Calu3 (cell line): Measurements from ENCODE around the gene ITPKA. TPM values are rescaled to one million over a fixed set of nuclear protein-coding genes. Genes with fewer than 3 reads are reported as not detected.

ENCODE experiments used
- BruUV-seq: library from RNA; stranded (reverse); fragments of 400-500 nt; replicated peaks from 2 replicates; lab custom pipeline; 2021; lab: Mats Ljungman, UMichigan
- CTCF ChIA-PET: fragments of 300-600 bp; sonication (Branson Sonifier 250); formaldehyde crosslinking; loops from one replicate; lab custom pipeline; 2022; ENCODE audit warnings: antibody characterized with exemption; lab: Charles Lee
- DNase-seq: peaks from one replicate; pipeline ENCODE4 v3.0.0; 2022
- H3K27ac Mint-ChIP-seq: one replicate; pipeline ENCODE4 v1.8.0; 2022; ENCODE audit warnings: mixed read lengths; ENCODE audit not compliant: unreplicated experiment
- H3K27me3 Mint-ChIP-seq: one replicate; pipeline ENCODE4 v1.8.0; 2022; ENCODE audit warnings: mixed read lengths; ENCODE audit not compliant: unreplicated experiment
- H3K36me3 Mint-ChIP-seq: one replicate; pipeline ENCODE4 v1.8.0; 2022; ENCODE audit warnings: mild to moderate bottlenecking, moderate library complexity, mixed read lengths; ENCODE audit not compliant: insufficient read depth, unreplicated experiment
- H3K4me1 Mint-ChIP-seq: one replicate; pipeline ENCODE4 v1.8.0; 2022; ENCODE audit warnings: mild to moderate bottlenecking, low read depth, mixed read lengths; ENCODE audit not compliant: unreplicated experiment
- H3K4me3 Mint-ChIP-seq: one replicate; pipeline ENCODE4 v1.8.0; 2022; ENCODE audit warnings: mild to moderate bottlenecking, low read depth, moderate library complexity, mixed read lengths; ENCODE audit not compliant: unreplicated experiment
- H3K9me3 Mint-ChIP-seq: one replicate; pipeline ENCODE4 v1.8.0; 2022; ENCODE audit warnings: low read depth, mixed read lengths; ENCODE audit not compliant: unreplicated experiment
- intact Hi-C: fragments of 100-400 bp; cut with micrococcal nuclease; formaldehyde crosslinking; loops from one replicate; pipeline ENCODE4 v1.10.0; 2022; ENCODE audit not compliant: unreplicated experiment
- total RNA-seq: library from RNA; stranded (reverse); gene quantifications from 2 replicates; pipeline ENCODE4 v1.2.3, GENCODE V29; 2022
- TF ChIP-seq, protein P1 (sequence below): fragments of 200-600 bp; IDR thresholded peaks from one replicate; pipeline ENCODE4 v1.8.0; 2022; ENCODE audit warnings: antibody characterized with exemption; ENCODE audit not compliant: unreplicated experiment

Gene ITPKA
- total RNA-seq, 1 experiment from 2014 or later, result 0.68 TPM

DNA sequence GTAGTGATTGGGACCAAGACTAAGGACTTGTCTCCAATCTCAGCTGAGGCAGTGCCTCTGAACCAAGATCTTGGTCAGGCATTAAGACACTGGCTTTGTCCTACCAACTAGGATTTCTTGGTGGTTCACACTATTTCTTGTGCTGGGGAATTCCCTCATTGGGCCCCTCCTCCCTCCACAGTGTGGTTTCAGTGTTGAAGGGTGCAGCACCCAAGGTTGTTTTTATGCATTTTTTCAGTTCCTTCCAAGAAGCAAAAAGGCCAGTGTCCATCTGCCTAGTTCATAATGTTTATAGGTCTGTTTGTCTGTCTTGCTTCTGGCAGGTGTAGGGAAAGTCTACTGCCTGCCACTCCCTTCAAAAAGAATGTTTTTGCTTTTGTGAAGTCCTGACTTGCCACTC lies 10.6 kb upstream of the ITPKA start:
- intact Hi-C loops, result no loop called here
- no TSS peak for BruUV-seq
- no peaks in the 10 kb centered on the region for H3K4me1 Mint-ChIP-seq
- H3K9me3 Mint-ChIP-seq, result no peaks in the 10 kb centered on the region
- no peak for DNase-seq
- H3K36me3 Mint-ChIP-seq, result peaks cover 10% of the 10 kb centered on the region
- H3K27ac Mint-ChIP-seq, result no peak overlapping the region
- TF ChIP-seq, protein P1, sequence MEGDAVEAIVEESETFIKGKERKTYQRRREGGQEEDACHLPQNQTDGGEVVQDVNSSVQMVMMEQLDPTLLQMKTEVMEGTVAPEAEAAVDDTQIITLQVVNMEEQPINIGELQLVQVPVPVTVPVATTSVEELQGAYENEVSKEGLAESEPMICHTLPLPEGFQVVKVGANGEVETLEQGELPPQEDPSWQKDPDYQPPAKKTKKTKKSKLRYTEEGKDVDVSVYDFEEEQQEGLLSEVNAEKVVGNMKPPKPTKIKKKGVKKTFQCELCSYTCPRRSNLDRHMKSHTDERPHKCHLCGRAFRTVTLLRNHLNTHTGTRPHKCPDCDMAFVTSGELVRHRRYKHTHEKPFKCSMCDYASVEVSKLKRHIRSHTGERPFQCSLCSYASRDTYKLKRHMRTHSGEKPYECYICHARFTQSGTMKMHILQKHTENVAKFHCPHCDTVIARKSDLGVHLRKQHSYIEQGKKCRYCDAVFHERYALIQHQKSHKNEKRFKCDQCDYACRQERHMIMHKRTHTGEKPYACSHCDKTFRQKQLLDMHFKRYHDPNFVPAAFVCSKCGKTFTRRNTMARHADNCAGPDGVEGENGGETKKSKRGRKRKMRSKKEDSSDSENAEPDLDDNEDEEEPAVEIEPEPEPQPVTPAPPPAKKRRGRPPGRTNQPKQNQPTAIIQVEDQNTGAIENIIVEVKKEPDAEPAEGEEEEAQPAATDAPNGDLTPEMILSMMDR, result no peak
- no peak overlapping the region for H3K4me3 Mint-ChIP-seq
- no peaks in the 10 kb centered on the region for H3K27me3 Mint-ChIP-seq
- CTCF ChIA-PET, result no interaction called here

- no peaks in the 10 kb centered on the region for H3K4me1 Mint-ChIP-seq
- no peaks in the 10 kb centered on the region for H3K27me3 Mint-ChIP-seq
- peaks cover 10% of the 10 kb centered on the region for H3K36me3 Mint-ChIP-seq
- H3K9me3 Mint-ChIP-seq, result no peaks in the 10 kb centered on the region
- intact Hi-C loops, result no loop called here
- DNase-seq, result no peak
- BruUV-seq, result no TSS peak
- TF ChIP-seq, protein P1, result no peak
- CTCF ChIA-PET, result no interaction called here
- H3K27ac Mint-ChIP-seq, result no peak overlapping the region
- H3K4me3 Mint-ChIP-seq, result no peak overlapping the region
Measured at GRCh38 chr15:41483519-41483918, 10.2 kb upstream of the ITPKA start.

GRCh38 chr15:41484937-41485625 lies 8.6 kb upstream of the ITPKA start:
- Mint-ChIP-seq H3K9me3 (no peaks in the 10 kb centered on the region), H3K4me1 (no peaks in the 10 kb centered on the region), H3K27ac (no peak overlapping the region), H3K27me3 (no peaks in the 10 kb centered on the region), H3K36me3 (peaks cover 10% of the 10 kb centered on the region), H3K4me3 (no peak overlapping the region)
- CTCF ChIA-PET, result no interaction called here
- DNase-seq, result no peak
- intact Hi-C loops, result no loop called here
- BruUV-seq, result no TSS peak
- TF ChIP-seq, protein P1, result no peak

GRCh38 chr15:41486286-41486685 lies 7.4 kb upstream of the ITPKA start:
- Mint-ChIP-seq H3K27ac (no peak overlapping the region), H3K9me3 (no peaks in the 10 kb centered on the region), H3K36me3 (peaks cover 6% of the 10 kb centered on the region), H3K4me3 (no peak overlapping the region), H3K4me1 (no peaks in the 10 kb centered on the region), H3K27me3 (no peaks in the 10 kb centered on the region)
- intact Hi-C loops, result no loop called here
- CTCF ChIA-PET, result no interaction called here
- no peak for DNase-seq
- no TSS peak for BruUV-seq
- TF ChIP-seq, protein P1, result no peak
